Measurements from ENCODE around the gene ERGIC3. TPM values are rescaled to one million over a fixed set of nuclear protein-coding genes. Genes with fewer than 3 reads are reported as not detected.

ERGIC3 gene
- total RNA-seq, 4 donors from 2014 or later, result 143 to 184 (median 163) TPM

DNA sequence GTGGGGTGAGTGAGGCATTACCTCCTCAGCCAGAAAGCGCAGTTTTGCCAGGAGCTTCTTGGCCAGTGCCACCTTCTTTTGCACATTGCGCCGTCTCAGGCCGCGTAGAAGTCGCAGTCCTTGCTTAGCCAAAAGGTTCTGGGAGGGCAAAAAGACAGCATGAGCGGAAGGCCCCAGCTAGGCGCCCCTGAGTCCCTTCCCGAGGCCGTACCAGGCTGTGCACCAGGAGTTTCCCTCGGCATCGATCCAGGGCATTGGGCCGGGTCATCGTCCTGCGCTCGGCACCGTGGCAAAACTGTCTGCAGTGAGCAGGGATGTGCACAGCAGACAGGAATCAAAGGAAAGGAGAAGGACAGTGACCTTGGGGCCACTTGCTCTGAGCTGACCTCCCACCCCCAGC is 53.6 kb downstream of the ERGIC3 start:
- ATAC-seq (ENCODE audit: low FRiP score), result no peak
- TF ChIP-seq, protein P1, sequence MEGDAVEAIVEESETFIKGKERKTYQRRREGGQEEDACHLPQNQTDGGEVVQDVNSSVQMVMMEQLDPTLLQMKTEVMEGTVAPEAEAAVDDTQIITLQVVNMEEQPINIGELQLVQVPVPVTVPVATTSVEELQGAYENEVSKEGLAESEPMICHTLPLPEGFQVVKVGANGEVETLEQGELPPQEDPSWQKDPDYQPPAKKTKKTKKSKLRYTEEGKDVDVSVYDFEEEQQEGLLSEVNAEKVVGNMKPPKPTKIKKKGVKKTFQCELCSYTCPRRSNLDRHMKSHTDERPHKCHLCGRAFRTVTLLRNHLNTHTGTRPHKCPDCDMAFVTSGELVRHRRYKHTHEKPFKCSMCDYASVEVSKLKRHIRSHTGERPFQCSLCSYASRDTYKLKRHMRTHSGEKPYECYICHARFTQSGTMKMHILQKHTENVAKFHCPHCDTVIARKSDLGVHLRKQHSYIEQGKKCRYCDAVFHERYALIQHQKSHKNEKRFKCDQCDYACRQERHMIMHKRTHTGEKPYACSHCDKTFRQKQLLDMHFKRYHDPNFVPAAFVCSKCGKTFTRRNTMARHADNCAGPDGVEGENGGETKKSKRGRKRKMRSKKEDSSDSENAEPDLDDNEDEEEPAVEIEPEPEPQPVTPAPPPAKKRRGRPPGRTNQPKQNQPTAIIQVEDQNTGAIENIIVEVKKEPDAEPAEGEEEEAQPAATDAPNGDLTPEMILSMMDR (IDR thresholded peaks at IDR 0.05), result no peak
- DNase-seq (ENCODE audit: low spot score), result no peak

DNA sequence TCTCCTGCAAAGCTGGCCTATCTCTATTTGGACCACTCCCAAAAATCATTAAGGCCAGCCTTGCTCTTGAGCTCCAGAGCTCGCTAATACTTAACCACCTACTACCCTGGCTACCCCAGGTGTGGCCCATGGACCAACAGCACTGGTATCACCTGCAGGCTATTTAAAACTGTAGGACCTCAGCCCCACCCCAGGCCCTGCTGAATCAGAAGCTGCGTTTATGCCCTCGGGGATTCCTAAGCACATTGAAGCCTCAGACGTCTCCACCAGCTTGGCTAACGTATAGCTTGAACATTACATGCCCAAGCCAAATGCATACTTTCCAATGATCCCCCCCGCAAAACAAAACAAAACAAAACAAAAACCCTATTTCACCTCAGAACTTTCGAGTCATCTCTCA is 54.0 kb downstream of the ERGIC3 start:
- TF ChIP-seq, protein P1 (IDR thresholded peaks at IDR 0.05), result no peak
- ATAC-seq (ENCODE audit: low FRiP score) (no peak), DNase-seq (ENCODE audit: low spot score) (no peak)

DNA sequence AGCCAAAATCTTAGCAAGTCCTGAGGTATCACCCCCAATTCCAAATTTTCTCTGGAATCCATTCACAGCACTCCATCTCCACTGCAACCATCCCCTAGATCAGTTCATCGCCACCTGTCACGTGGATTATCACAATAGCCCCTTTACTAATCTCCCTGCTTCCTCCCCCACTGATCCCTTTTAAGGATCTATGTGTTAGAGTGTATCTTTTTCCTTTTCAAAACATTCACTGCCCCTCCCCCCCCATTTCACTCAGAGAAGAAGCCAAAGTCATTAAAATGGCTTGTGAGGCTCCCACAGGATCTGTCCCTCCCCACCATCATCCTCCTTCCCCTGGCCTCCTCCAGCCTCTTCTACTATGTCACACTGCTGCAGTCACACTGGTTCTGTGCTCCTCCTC is 55.3 kb downstream of the ERGIC3 start:
- TF ChIP-seq, protein P1 (IDR thresholded peaks at IDR 0.05), result no peak
- ATAC-seq (ENCODE audit: low FRiP score), result no peak

DNA sequence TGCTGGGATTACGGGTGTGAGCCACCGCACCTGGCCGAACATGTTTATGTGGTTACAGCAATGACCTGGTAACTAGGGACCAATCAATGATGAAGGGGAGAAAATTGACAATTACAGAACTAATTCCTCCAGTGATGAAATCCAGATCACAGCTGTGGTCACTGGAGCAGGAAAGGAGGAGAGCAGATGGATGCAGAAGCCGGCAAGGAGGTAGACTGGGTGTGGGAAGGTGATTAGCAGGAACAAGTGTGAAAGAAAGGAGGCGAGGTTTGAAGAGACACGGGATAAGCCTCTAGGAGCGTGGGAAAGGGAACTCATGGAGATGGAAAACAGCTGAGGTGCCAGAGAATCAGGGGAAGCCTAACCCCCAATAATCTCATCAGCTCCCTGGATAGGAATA is 56.6 kb downstream of the ERGIC3 start:
- ATAC-seq (ENCODE audit: low FRiP score), result no peak
- DNase-seq (ENCODE audit: low spot score), result no peak

More for the DNA sequence above, 55.3 kb downstream of the ERGIC3 start:
- no peak for DNase-seq (ENCODE audit: low spot score)

DNA sequence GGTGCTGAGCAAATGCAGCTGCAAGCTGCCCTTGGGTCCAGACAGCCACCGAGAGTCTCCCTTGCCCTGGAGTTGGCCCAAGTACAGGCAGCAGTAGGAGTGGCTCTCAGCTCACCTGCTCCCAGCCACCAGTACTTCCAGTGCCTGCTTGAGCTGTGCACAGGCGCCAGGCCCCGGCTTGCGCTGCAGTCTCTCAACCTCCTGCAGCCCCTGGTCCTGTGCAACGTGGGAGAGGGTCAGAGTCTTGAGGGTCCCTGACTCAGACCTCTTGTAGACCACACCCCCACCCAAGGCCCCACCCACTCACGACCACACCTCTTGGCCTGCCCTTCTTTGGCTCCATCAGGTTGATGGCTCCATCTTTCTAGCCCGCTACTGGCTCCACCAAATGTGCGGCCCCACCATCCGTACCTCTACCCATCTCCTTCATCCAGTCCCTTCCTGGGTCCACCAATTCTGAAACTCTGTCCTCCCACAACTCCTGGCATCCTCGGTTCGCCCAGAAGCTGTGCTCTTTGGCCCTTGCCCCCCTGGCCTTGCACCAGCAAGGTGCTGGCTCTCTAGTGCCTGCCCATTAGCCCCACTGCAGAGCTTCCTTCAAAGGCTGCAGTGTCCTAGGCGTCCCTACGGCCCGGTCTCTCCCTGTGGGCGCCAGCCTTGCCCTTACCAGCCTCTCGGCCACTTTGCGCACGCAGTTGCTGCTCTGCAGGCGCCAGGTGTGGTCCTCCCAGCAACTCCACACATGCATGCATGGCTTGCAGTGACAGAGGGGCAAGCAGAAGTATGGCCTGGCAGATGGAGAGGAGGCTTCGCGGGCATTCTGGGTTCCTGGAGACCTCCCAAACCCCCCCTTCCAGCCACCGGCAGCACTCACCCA is 57.3 kb downstream of the ERGIC3 start:
- no peak for ATAC-seq (ENCODE audit: low FRiP score)
- DNase-seq (ENCODE audit: low spot score), result no peak
- TF ChIP-seq, protein P1 (IDR thresholded peaks at IDR 0.05), result no peak

More for the DNA sequence above, 56.6 kb downstream of the ERGIC3 start:
- TF ChIP-seq, protein P1 (IDR thresholded peaks at IDR 0.05), result no peak

DNA sequence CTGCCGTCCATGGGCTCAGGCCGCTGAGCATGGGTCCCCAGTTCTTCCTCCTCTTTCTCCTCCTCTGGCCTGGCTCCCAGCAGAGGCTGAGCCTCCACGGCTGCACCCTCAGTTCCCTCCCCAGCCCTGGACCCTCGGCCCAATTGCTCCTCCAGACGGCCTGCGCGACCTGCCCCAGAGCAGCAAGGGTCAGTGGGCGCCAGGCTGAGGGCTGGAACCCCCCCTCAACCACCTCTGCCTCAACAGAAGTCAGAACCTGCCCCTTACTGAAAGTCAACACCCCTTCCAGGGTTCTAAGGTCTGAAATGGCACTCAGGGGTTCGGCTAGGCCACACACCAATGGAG is 57.9 kb downstream of the ERGIC3 start:
- TF ChIP-seq, protein P1 (IDR thresholded peaks at IDR 0.05), result no peak
- no peak for DNase-seq (ENCODE audit: low spot score)
- ATAC-seq (ENCODE audit: low FRiP score), result no peak

All from omental fat pad (tissue), 4 donors.